Body of pancreas (tissue), 4 donors: ENCODE results near the gene SCIMP. TPM values are rescaled to one million over a fixed set of nuclear protein-coding genes. Genes with fewer than 3 reads are reported as not detected.
"Not testable (repeated sequence)": the region's sequence is repeated elsewhere in the genome, so short reads cannot be mapped to it uniquely, and the experiment has no call there.

Experiments used
- ATAC-seq: fragments of 150-250 bp; one replicate; pipeline ENCODE4 v1.9.1; 2016
- DNase-seq, 4 donors: peaks; one replicate each; pipeline ENCODE4 v3.0.0-alpha.2; 2019
- H3K27ac ChIP-seq, 4 donors: fragments of 200-600 bp; sonication (generic); 1 replicate in 3 of 4; 2 replicates in 1 of 4; pipeline versions ENCODE4 v1.5.1 to v1.6.1; 2016 to 2019; ENCODE audit warnings: mild to moderate bottlenecking in 1 of 4, mixed read lengths in 1 of 4, moderate library complexity in 1 of 4
- H3K27me3 ChIP-seq, 2 donors: fragments of 200-600 bp; sonication (generic); one replicate each; pipeline ENCODE4 v1.6.0; 2016; ENCODE audit warnings: mild to moderate bottlenecking in 1 of 2
- H3K36me3 ChIP-seq, 2 donors: fragments of 200-600 bp; sonication (generic); replicated peaks in 1 of 2; 2 replicates each; pipeline ENCODE4 v1.5.1; 2016; ENCODE audit warnings: low read depth in 2 of 2; ENCODE audit not compliant: insufficient read depth in 1 of 2
- H3K4me1 ChIP-seq: fragments of 200-600 bp; sonication (generic); one replicate; pipeline ENCODE4 v1.6.0; 2016
- H3K4me3 ChIP-seq, 2 donors: fragments of 200-600 bp; sonication (generic); 1 replicate in 1 of 2; 2 replicates in 1 of 2; pipeline ENCODE4 v1.5.1; 2016 to 2019
- H3K9me3 ChIP-seq, 3 donors: fragments of 200-600 bp; sonication (generic); 1 replicate in 2 of 3; 2 replicates in 1 of 3; pipeline ENCODE4 v1.5.1; 2016
- CTCF ChIP-seq, 7 experiments: fragments of 450-650 bp in 4 of 7; fragments of 200-600 bp in 3 of 7; sonication (generic) in 3 of 7; IDR thresholded peaks; one replicate each; pipeline ENCODE4 v1.5.1; 2016 to 2019; ENCODE audit warnings: antibody characterized with exemption in 7 of 7
- POLR2A ChIP-seq, 3 donors: fragments of 450-650 bp; IDR thresholded peaks; one replicate each; pipeline ENCODE4 v1.6.1; 2016; ENCODE audit warnings: antibody characterized with exemption in 3 of 3, mild to moderate bottlenecking in 2 of 3
- WGBS, 2 donors: methylation state at CpG; one replicate each; pipeline ENCODE4 v1.1.5; 2017; 5-methylcytosine and 5-hydroxymethylcytosine counted together
- intact Hi-C: fragments of 100-400 bp; cut with DNase I; formaldehyde crosslinking; loops from one replicate; pipeline ENCODE4 v1.15.1; 2023
- total RNA-seq, 2 donors: library from RNA; depleted of rRNA; stranded (reverse); fragments of >200 nt; gene quantifications; one replicate each; pipeline ENCODE4 v1.1.0, GENCODE V29; 2016

The SCIMP gene
- total RNA-seq, 2 donors from 2014 or later: 0.33 to 2.1 TPM

- TF ChIP-seq CTCF (IDR thresholded peaks at IDR 0.05): no peak
- TF ChIP-seq POLR2A (IDR thresholded peaks at IDR 0.05): no peak
- 96 to 100% methylated on average over 6 to 12 of the region's 12 CpGs for WGBS, 2 donors
- H3K27ac ChIP-seq: no peak overlapping the region
- DNase-seq: no peak
- H3K9me3 ChIP-seq: peaks cover 0 to 67% (median 3%) of the 10 kb centered on the region in 3 donors
- no peaks in the 10 kb centered on the region for H3K4me1 ChIP-seq
- H3K27me3 ChIP-seq: no peaks in the 10 kb centered on the region
- H3K36me3 ChIP-seq: peaks cover 0 to 2% of the 10 kb centered on the region in 2 donors
- H3K4me3 ChIP-seq: no peak overlapping the region
- no peak for ATAC-seq
- intact Hi-C loops: no loop called here
Observed at GRCh38 chr17:5179003-5179402, 55.7 kb downstream of the SCIMP start.

GRCh38 chr17:5175027-5175426 is 59.6 kb downstream of the SCIMP start:
- peaks cover 0 to 27% (median 0%) of the 10 kb centered on the region in 3 donors for H3K9me3 ChIP-seq
- H3K27me3 ChIP-seq, H3K36me3 ChIP-seq, DNase-seq, H3K4me1 ChIP-seq, intact Hi-C loops, H3K4me3 ChIP-seq, H3K27ac ChIP-seq, ATAC-seq: not testable (repeated sequence)
- WGBS, 2 donors: 90% methylated on average over 7 of the region's 7 CpGs

GRCh38 chr17:5165791-5166564 is 68.7 kb downstream of the SCIMP start:
- H3K27me3 ChIP-seq, H3K4me3 ChIP-seq, H3K9me3 ChIP-seq, ATAC-seq, DNase-seq, intact Hi-C loops, H3K27ac ChIP-seq, H3K36me3 ChIP-seq, H3K4me1 ChIP-seq: not testable (repeated sequence)
- WGBS, 2 donors: 32 to 53% methylated on average over 4 to 6 of the region's 7 CpGs

GRCh38 chr17:5164436-5164835 is 70.2 kb downstream of the SCIMP start:
- intact Hi-C loops: no loop called here
- 58 to 74% methylated on average over 6 of the region's 6 CpGs for WGBS, 2 donors
- Histone ChIP-seq H3K27ac (no peak overlapping the region), H3K4me1 (no peaks in the 10 kb centered on the region), H3K27me3 (no peaks in the 10 kb centered on the region), H3K36me3 (no peaks in the 10 kb centered on the region), H3K4me3 (no peak overlapping the region), H3K9me3 (no peaks in the 10 kb centered on the region)
- no peak for ATAC-seq
- TF ChIP-seq POLR2A (IDR thresholded peaks at IDR 0.05): no peak
- no peak for TF ChIP-seq CTCF (IDR thresholded peaks at IDR 0.05)
- no peak for DNase-seq

- DNase-seq, ATAC-seq, H3K27me3 ChIP-seq, H3K4me1 ChIP-seq, intact Hi-C loops, H3K36me3 ChIP-seq, H3K27ac ChIP-seq, H3K4me3 ChIP-seq, H3K9me3 ChIP-seq: not testable (repeated sequence)
- 75 to 83% methylated on average over 3 of the region's 3 CpGs for WGBS, 2 donors
Observed at GRCh38 chr17:5161793-5162192, 72.9 kb downstream of the SCIMP start.

GRCh38 chr17:5160702-5161101 is 74.0 kb downstream of the SCIMP start:
- H3K9me3 ChIP-seq, H3K4me3 ChIP-seq, H3K27me3 ChIP-seq, DNase-seq, H3K27ac ChIP-seq, H3K4me1 ChIP-seq, intact Hi-C loops, H3K36me3 ChIP-seq, ATAC-seq: not testable (repeated sequence)
- 80 to 100% methylated on average over 1 of the region's 1 CpG for WGBS, 2 donors

Other genes with a start within 250 kb of the SCIMP start
- 10 to 100 TPM; 17.1 to 48.8 TPM for gene CAMTA2, start 247.2 kb downstream of the SCIMP start, total RNA-seq
- gene INCA1, start 237.3 kb downstream of the SCIMP start, total RNA-seq: 1 to 10 TPM in 1 of 2 donors, not detected in 1; 1.0 TPM
- 10 to 100 TPM; 43.1 to 54.4 TPM for gene KIF1C, start 236.9 kb downstream of the SCIMP start, total RNA-seq
- not detected for gene SLC52A1, start 199.4 kb downstream of the SCIMP start, total RNA-seq
- 1 to 10 TPM; 5.3 to 5.4 TPM for gene ZFP3, start 156.4 kb downstream of the SCIMP start, total RNA-seq
- 1 to 10 TPM; 3.9 to 4.0 TPM for gene ZNF232, start 123.0 kb downstream of the SCIMP start, total RNA-seq
- not detected for gene USP6, start 118.8 kb downstream of the SCIMP start, total RNA-seq
- 1 to 10 TPM; 4.4 to 6.9 TPM for gene ZNF594, start 43.0 kb downstream of the SCIMP start, total RNA-seq
- gene RABEP1, start 47.4 kb upstream of the SCIMP start, total RNA-seq: 10 to 100 TPM; 14.5 to 17.1 TPM
- gene NUP88, start 184.8 kb upstream of the SCIMP start, total RNA-seq: 10 to 100 TPM; 35.9 to 54.5 TPM
- 10 to 100 TPM; 28.0 to 35.3 TPM for gene RPAIN, start 185.3 kb upstream of the SCIMP start, total RNA-seq
- gene C1QBP, start 204.3 kb upstream of the SCIMP start, total RNA-seq: 10 to 100 TPM; 46.5 to 62.3 TPM
- gene DHX33, start 234.1 kb upstream of the SCIMP start, total RNA-seq: 10 to 100 TPM in 1 of 2 donors, 1 to 10 TPM in 1; 6.5 to 10.9 TPM